H54 (cell line): ENCODE measurements around the gene SS18L1.

Experiments used
- DNase-seq: peaks from one replicate; pipeline ENCODE4 v3.0.0; 2011; ENCODE audit warnings: low spot score, mixed read lengths; ENCODE audit not compliant: insufficient read length
- FAIRE-seq: peaks from 3 replicates; lab custom pipeline; 2011; peaks lifted over from hg19 to GRCh38; lab: Jason Lieb, UNC
- POLR2A ChIP-seq: IDR thresholded peaks from 2 replicates; pipeline ENCODE4 v1.6.1; 2011; ENCODE audit warnings: low read depth, mild to moderate bottlenecking, low read length

SS18L1 gene

DNA sequence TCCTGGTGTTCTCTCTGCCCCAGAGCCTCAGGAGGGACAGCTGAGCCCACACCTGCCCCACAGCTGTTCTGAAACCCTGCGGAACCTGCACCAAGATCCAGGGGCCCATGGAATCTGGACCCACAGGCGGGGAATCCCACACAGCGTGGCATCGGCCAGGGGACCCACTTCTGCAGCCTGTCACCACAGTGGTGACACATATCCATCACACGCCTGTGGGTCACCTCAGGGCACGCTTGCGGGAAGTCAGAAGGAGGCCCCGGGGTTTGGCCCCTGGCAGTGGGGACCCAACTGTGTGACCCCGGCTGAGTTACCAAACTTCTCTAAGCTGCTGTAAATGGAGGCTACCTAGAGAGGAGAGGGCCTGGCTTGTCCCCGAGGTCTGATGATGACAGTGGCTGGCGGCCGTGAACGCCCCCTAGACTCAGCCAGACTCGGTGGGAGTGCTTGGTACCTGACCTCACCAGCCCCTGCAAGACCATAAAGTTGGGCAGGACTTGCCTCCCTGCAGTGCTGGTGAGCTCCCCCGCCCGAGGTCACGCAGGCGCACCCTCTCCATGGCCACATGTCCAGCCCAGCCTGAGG lies 78.8 kb downstream of the SS18L1 start:
- no peak for DNase-seq
- no peak for TF ChIP-seq POLR2A
- FAIRE-seq: no peak

DNA sequence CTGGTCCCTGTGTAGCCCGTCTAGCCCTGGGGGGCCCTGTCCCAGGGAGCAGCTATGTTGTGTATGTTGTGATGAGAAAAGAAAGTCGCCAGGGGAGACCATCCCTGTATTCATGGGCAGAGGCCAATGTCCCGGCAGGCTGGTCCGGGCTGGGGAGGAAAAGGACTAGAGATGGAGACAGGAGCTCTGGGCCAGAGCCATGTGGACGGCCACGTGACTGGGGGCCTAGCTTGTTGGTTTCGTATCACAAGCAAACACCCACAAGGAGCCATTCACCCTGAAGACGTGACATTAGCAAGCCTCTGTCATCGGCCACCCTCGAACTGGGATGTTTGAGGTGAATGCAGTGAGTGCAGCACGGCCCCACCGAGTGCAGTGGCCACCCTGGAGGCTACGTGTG lies 79.4 kb downstream of the SS18L1 start:
- no peak for FAIRE-seq
- DNase-seq: no peak
- no peak for TF ChIP-seq POLR2A

DNA sequence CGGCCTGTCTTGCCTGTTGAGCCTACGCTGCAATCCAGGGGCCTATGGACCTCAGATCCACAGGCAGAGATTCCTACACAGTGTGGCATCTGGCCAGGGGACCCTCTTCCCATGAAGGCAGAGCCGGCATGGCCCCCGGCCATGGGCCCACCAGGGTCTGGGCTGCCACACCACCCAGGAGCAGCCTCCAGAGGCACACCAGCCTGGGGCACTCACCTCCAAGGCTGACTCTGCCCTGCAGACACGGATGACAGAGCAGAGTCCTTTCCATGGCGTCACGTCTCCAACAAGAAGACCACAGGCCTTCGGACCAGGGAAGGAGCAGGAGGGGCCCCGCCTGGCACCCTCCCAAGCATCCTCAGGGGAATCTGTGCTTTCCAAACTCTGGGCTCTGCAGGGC lies 80.0 kb downstream of the SS18L1 start:
- FAIRE-seq (no peak), DNase-seq (no peak)
- TF ChIP-seq POLR2A: no peak

DNA sequence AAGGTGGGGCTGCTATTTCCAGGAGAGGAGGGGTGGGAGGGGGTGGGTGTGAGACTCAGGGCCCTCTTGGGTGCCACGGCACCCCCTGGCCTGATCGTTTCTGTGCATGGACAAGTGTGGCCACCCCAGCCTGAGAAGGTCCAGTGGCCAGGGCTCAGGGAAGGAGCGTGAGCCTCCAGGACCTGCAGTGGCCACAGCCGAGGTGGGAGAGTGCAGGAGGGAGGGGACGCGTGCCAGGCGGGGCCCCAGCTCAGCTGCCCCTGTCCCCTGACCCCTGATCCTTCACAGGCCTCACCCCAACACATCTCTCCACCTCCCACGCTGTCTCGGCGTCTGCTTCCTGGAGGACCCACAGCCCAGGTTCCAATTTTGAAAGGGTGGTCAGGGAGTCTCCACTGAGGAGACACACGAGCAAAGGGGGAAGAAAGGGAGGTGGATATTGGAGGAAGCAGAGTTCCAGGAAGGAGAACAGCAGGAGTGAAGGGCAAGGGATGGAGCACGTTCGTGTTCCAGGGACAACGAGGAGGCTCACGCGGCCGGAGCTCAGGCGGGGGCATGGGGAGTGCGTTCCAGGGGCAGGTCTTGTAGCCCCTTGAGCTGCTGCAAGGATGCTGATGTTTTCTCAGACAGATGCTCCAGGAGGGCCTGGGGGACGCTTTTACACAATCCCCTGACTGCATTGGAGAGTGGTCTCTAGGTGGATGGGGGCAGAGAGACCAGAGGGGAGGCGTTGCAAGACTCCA lies 80.7 kb downstream of the SS18L1 start:
- DNase-seq (no peak), FAIRE-seq (no peak)
- no peak for TF ChIP-seq POLR2A

DNA sequence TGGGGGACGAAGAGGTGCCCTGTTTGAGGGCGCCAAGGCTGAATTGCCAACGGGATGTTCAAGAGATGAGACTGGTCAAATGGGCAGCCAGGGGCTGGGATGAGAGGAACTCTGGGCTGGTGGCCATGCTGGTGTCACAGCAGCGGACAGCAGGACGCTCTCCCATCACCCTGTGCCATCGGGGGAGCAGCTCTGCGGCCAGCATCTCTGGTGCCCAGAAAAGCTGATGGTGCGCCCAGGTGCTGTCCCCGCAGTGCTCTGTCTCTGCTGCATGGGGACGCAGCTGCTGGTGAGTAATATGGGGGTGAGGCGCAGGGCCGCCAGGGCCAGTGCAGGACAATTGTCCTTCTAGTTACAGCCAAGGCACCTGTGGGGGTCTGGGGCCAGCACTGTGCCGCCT lies 81.5 kb downstream of the SS18L1 start:
- TF ChIP-seq POLR2A: no peak
- FAIRE-seq: no peak
- no peak for DNase-seq

DNA sequence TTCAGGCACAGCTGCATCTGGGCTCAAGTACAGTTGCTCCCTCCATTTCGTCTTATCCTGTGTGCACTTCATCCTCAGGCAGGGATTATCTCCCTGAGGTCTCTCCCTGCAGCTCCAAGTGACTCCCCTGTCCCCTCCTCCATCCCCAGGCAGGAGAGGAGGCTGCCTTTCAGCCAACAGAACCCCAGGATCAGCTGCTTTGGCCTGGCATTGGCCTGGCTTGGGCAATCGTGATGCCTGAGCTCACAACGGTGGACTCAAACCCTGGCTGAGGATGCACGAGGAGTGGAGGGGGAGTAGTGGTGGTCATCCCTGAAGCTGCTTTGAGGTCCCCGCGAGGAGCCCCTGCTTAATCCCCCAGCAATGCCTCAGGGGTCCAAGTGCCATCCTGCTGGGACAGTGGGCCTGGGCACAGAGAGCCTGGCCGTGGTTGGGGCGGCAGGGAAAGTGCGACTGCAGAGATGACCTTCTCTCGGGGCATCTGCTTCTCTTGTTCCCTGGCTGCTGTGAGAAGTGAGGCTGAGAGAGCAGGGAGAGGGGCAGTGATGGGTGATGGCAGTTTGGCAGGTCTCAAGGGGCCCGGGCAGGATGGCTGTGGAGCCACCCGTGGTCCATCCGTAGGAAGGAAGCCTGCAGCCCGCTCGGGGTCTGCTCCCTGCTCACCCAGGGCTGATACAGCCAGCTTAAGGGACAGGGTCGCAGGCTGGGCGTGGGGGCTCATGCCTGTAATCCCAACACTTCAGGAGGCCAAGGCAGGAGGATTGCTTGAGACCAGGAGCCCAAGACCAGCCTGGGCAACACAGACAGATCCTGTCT lies 82.5 kb downstream of the SS18L1 start:
- no peak for DNase-seq
- TF ChIP-seq POLR2A: no peak
- FAIRE-seq: no peak

DNA sequence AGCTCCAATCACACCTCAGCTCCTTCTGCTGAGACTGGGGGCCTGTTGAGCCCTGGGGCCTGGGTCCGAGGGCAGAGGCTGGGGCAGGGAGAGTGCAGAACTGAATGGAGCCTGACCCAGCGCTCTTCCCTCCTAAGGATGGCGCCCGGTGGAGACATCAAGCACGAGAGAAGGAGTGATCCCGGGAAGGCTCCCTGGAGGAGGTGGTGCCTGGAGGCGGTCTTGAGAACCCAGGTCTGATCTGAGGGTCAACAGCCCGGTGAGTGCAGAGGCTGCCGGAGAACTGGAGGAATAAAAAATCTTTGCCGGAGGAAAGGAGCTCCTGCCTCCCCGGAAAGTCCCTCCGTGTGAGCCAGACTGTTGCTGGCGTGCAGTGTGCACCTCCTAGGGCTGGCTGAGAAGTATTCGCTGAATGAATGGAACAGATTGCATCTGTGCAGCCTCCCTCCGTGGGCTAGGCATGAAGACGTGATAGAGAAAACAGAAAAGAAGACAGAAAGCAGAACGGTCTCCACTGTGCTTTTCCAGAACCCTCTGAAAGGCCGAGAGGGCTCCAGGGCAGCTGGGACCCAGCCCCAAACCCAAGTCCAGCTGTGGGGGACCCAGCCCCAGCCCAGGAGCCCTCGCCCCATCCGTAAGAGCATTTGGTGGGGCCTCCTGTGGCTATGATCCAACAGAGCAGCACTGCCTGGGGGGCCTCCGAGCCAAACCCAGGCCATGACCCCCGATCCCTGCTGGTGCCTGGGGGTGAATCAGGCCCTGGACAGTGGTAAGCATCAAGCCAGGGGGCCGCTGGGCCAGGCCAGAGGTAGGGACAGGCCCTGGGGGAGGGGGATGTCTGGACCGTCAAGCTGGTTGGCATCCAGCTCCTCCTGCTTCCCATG lies 83.4 kb downstream of the SS18L1 start:
- DNase-seq (no peak), FAIRE-seq (no peak)
- TF ChIP-seq POLR2A: no peak

DNA sequence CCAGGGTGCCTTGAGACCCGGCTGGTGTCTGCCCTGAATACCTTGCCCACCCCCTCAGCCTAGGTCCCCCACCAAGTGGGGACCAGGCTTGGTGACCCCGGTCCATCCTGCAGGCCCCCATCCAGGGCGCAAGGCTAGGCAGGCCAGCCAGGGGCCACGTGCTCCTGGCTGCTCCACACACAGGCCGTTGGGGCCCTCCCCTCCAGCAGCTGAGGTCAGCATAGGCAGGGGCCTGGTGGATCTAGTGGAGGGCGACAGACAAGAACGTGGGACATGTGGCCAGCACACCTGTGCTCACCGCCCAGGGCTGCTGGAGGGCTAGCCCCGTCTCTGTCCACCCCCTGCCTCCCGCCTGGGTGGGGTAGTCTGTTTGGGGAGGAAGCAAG lies 84.0 kb downstream of the SS18L1 start:
- TF ChIP-seq POLR2A: no peak
- no peak for DNase-seq
- FAIRE-seq: no peak

DNA sequence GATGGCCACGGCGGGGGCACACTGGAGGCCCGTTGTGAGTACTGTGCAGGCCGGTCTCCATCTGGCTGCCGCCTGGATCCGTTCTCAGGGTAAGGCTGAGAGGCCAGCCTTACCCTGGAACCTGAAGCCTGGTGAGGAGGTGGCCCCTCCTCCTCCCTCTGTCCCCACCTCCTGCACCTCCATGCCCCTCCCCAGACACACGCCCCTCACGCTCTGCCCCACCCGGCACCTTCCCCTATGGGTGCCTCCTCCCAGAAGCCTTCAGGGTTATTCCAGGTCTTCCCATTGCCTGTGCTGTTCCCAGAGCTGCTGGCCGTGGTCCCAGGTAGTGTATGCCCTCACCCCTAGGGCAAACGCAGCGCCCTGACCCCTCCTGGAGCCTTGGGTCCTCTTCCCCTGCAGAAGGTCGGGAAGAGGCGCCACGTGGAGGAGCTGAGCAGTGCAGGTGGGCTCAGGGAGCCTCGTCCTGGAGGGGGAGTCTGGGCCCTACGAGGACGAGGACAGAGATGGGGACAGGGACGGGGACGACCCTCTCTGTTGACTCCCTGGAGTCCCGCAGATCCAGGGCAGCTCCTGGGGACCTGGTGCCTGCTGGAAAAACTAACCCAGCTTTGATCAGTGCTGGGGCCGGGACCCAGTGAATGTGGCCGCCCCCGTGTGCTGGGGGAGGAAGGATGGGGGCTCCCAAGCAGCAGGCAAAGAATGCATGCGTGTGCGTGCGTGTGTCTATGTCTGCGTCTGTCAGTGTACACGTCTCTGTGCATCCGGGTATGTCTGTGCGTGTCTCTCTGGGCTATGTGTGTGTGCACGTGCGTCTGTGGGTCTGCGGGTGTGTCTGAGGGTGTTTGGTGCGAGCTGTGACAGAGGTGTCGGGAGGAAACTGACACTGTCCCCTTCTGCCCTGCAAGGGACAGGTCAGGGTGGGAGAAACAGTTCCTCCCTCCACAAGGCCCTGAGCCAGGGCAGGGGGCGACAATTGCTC lies 84.7 kb downstream of the SS18L1 start:
- DNase-seq: no peak
- no peak for FAIRE-seq
- no peak for TF ChIP-seq POLR2A

DNA sequence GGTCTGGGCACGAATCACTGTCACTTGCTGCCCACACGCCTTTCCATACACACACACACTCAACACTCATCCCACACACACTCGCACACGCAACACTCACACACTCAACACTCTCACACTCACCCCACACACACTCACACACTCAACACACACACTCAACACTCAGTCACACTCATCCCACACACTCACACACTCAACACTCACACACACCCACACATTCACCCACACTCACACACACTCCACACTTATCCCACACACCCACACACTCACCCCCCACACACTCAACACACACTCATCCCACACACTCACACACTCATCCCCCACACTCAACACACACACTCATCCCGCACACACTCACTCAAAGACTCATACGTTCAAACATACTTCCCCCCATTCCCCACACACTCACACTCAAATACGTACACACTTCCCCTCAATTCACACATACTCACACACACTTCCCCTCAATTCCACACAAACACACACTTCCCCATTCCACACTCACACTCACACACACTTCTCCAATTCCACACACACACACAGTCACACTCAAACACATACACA lies 85.5 kb downstream of the SS18L1 start:
- no peak for TF ChIP-seq POLR2A
- no peak for DNase-seq
- no peak for FAIRE-seq

DNA sequence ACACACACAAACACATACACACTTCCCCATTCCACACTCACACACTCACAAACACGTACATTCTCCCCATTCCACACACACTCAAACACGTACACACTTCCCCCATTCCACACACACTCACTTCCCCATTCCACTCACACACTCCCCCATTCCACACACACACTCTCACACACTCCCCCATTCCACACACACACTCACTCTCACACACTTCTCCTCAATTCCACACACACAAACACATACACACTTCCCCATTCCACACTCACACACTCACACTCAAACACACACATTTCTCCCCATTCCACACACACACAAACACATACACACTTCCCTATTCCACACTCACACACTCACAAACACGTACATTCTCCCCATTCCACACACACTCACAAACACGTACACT lies 86.1 kb downstream of the SS18L1 start:
- DNase-seq (no peak), FAIRE-seq (no peak)
- TF ChIP-seq POLR2A: no peak

DNA sequence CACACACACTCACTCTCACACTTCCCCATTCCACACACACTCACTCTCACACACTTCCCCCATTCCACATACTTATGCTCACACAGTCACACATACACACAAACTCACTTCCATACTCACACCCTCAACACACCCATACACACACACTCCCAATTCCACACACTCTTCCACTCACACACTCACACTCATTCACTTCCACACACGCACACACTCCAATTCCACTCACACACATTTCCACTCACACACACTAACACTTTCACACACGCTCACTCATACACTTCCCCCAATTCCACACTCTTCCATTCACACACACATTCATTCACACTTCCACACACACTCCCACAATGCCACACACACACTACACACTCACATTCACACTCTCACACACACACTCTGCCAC lies 86.7 kb downstream of the SS18L1 start:
- FAIRE-seq (no peak), DNase-seq (no peak)
- no peak for TF ChIP-seq POLR2A
